Sigmoid colon (tissue), 7 donors: ENCODE measurements around the gene FAP. TPM values are rescaled to one million over a fixed set of nuclear protein-coding genes. Genes with fewer than 3 reads are reported as not detected.
A peak's percentile ranks its signal among the peaks of the same experiment; 100 is the strongest.

Source experiments
- DNase-seq: peaks from one replicate; pipeline ENCODE4 v3.0.0-alpha.2; 2019
- H3K27ac ChIP-seq, 4 donors: fragments of 200-600 bp; sonication (generic); one replicate each; pipeline ENCODE4 v1.5.1; 2016 to 2019; ENCODE audit warnings: mild to moderate bottlenecking in 1 of 4
- H3K27me3 ChIP-seq, 3 donors: fragments of 200-600 bp; sonication (generic); one replicate each; pipeline ENCODE4 v1.5.1; 2019; ENCODE audit warnings: mild to moderate bottlenecking in 1 of 3
- H3K36me3 ChIP-seq, 4 donors: fragments of 200-600 bp; sonication (generic); one replicate each; pipeline ENCODE4 v1.5.1; 2016 to 2019
- H3K4me1 ChIP-seq, 4 donors: fragments of 200-600 bp; sonication (generic); one replicate each; pipeline ENCODE4 v1.5.1; 2017 to 2019
- H3K4me3 ChIP-seq, 4 donors: fragments of 200-600 bp; sonication (generic); one replicate each; pipeline ENCODE4 v1.5.1; 2017 to 2019; ENCODE audit warnings: mild to moderate bottlenecking in 2 of 4, moderate library complexity in 1 of 4
- H3K9me3 ChIP-seq, 4 donors: fragments of 200-600 bp in 3 of 4; sonication (generic) in 3 of 4; one replicate each; pipeline versions ENCODE4 v1.5.1 to v1.6.1; 2013 to 2019
- EP300 ChIP-seq, 4 donors: sonication (generic); formaldehyde crosslinking; IDR thresholded peaks; one replicate each; pipeline ENCODE4 v1.6.1; 2017; ENCODE audit warnings: antibody characterized with exemption in 4 of 4
- POLR2A ChIP-seq, 2 donors: fragments of 450-650 bp; IDR thresholded peaks; one replicate each; pipeline ENCODE4 v1.6.1; 2016; ENCODE audit warnings: antibody characterized with exemption in 2 of 2, mild to moderate bottlenecking in 2 of 2, moderate library complexity in 2 of 2
- POLR2AphosphoS5 ChIP-seq, 4 donors: sonication (generic); formaldehyde crosslinking; IDR thresholded peaks; one replicate each; pipeline ENCODE4 v1.6.1; 2017; ENCODE audit warnings: antibody characterized with exemption in 4 of 4
- WGBS, 2 donors: extraction: QIAGEN DNeasy Blood & Tissue Kit; methylation state at CpG; one replicate each; pipeline ENCODE4 v1.1.7; 2013; 5-methylcytosine and 5-hydroxymethylcytosine counted together
- intact Hi-C: fragments of 100-400 bp; cut with DNase I; formaldehyde crosslinking; loops from one replicate; pipeline ENCODE4 v1.15.1; 2023
- polyA plus RNA-seq, 3 donors: library from polyadenylated mRNA; stranded (reverse); fragments of 200-250 nt; gene quantifications; one replicate each; pipeline ENCODE4 v1.2.3, GENCODE V29; 2013
- total RNA-seq, 4 donors: library from RNA; depleted of rRNA; stranded (reverse); fragments of >200 nt; gene quantifications; one replicate each; pipeline ENCODE4 v1.1.0, GENCODE V29; 2016
- TF ChIP-seq, protein P1 (sequence below), 4 experiments: fragments of 450-650 bp in 3 of 4; fragments of 200-600 bp in 1 of 4; IDR thresholded peaks; one replicate each; pipeline ENCODE4 v1.5.1; 2016 to 2019; ENCODE audit warnings: antibody characterized with exemption in 4 of 4, mild to moderate bottlenecking in 3 of 4, moderate library complexity in 2 of 4
- donor health status: healthy with polysubstance abuse.
- donor health status: Bipolar disorder and iron deficiency.
- donor health status: healthy.

FAP gene
- total and polyA plus RNA-seq, 7 donors = 2.2 to 35.7 (median 20.0) TPM; not detected in 2

DNA sequence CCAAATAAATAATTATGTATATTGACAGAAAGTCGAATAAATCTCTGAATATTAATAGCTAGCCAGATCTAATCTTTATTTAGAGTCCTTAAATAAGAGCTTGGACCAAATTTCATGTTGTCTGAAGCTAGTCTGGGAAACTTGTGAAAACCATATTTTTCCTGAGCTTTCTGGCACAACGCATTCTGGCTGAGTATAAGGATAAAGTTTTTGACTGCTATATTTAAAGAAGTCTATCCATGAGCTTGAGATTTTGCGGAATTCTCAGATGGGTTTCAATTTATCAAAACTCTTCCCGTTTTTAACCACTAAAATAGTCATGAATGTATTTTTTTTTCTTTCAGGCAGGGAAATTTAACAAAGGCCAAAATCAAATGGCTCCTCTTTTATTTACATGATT lies 23.8 kb downstream of the FAP start:
- 74 to 86% methylated on average over 4 of the region's 4 CpGs for WGBS, 2 donors
- peak overlapping the region in 1 of 4 donors; percentile 33 for H3K27ac ChIP-seq

DNA sequence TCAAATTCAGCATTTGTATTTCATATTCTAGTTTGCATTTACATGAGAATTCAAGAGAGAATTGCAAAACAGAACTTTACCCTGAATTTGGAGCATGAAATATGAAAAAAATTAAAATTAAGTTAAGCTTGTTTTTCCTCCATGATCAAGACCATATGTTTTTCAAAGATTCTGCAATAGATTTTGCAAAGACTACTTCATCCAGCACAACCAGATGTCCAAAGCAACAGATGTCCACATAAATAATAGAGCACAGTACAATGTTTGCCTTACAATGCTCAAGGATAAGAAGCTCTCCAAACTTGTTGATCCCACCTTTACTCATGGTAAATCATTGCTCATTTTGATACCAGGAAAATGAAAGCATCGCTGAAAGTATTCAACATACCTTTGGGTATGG lies 25.6 kb downstream of the FAP start:
- H3K27ac ChIP-seq = no peak overlapping the region
- 80 to 92% methylated on average over 1 of the region's 1 CpG for WGBS, 2 donors
- no peak overlapping the region for H3K4me3 ChIP-seq
- no peaks in the 10 kb centered on the region for H3K4me1 ChIP-seq
- intact Hi-C loops = no loop called here
- TF ChIP-seq, protein P1, sequence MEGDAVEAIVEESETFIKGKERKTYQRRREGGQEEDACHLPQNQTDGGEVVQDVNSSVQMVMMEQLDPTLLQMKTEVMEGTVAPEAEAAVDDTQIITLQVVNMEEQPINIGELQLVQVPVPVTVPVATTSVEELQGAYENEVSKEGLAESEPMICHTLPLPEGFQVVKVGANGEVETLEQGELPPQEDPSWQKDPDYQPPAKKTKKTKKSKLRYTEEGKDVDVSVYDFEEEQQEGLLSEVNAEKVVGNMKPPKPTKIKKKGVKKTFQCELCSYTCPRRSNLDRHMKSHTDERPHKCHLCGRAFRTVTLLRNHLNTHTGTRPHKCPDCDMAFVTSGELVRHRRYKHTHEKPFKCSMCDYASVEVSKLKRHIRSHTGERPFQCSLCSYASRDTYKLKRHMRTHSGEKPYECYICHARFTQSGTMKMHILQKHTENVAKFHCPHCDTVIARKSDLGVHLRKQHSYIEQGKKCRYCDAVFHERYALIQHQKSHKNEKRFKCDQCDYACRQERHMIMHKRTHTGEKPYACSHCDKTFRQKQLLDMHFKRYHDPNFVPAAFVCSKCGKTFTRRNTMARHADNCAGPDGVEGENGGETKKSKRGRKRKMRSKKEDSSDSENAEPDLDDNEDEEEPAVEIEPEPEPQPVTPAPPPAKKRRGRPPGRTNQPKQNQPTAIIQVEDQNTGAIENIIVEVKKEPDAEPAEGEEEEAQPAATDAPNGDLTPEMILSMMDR (IDR thresholded peaks at IDR 0.05) = no peak
- TF ChIP-seq POLR2AphosphoS5 (IDR thresholded peaks at IDR 0.05) (no peak), EP300 (IDR thresholded peaks at IDR 0.05) (no peak), POLR2A (IDR thresholded peaks at IDR 0.05) (no peak)
- H3K9me3 ChIP-seq = no peaks in the 10 kb centered on the region
- H3K36me3 ChIP-seq = no peaks in the 10 kb centered on the region
- DNase-seq = no peak
- no peaks in the 10 kb centered on the region for H3K27me3 ChIP-seq

More for the DNA sequence above, 23.8 kb downstream of the FAP start:
- no peaks in the 10 kb centered on the region for H3K27me3 ChIP-seq
- no peak for DNase-seq
- H3K4me1 ChIP-seq = no peaks in the 10 kb centered on the region
- no peak for TF ChIP-seq POLR2AphosphoS5 (IDR thresholded peaks at IDR 0.05)
- no peak for TF ChIP-seq EP300 (IDR thresholded peaks at IDR 0.05)
- no peaks in the 10 kb centered on the region for H3K36me3 ChIP-seq
- no peak overlapping the region for H3K4me3 ChIP-seq
- H3K9me3 ChIP-seq = no peaks in the 10 kb centered on the region
- intact Hi-C loops = no loop called here

DNA sequence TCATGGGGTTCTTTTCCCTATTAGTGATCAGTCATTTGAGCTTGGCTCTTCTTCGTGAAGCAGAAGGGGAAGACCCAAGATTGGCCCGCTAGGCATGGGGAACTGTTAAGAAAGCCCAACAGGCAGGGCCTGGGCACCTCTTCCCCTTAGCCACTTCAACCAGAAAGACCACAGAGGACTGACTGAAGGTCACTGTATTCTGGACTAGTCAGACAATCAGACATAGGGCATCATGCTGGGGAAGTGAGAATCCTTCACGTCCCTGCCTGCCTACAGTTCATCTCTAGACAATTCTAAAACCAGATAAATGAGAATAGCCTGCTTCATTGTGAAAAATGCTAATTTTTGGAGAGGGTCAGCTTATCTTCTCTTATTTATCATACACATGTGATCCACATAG lies 28.1 kb downstream of the FAP start:
- intact Hi-C loops = no loop called here
- H3K36me3 ChIP-seq = no peaks in the 10 kb centered on the region
- no peaks in the 10 kb centered on the region for H3K4me1 ChIP-seq
- no peak overlapping the region for H3K27ac ChIP-seq
- no peaks in the 10 kb centered on the region for H3K9me3 ChIP-seq
- DNase-seq = no peak
- TF ChIP-seq, protein P1 (IDR thresholded peaks at IDR 0.05) = no peak
- TF ChIP-seq EP300 (IDR thresholded peaks at IDR 0.05) (no peak), POLR2AphosphoS5 (IDR thresholded peaks at IDR 0.05) (no peak), POLR2A (IDR thresholded peaks at IDR 0.05) (no peak)
- WGBS, 2 donors = 72 to 86% methylated on average over 3 of the region's 3 CpGs
- no peak overlapping the region for H3K4me3 ChIP-seq
- no peaks in the 10 kb centered on the region for H3K27me3 ChIP-seq

DNA sequence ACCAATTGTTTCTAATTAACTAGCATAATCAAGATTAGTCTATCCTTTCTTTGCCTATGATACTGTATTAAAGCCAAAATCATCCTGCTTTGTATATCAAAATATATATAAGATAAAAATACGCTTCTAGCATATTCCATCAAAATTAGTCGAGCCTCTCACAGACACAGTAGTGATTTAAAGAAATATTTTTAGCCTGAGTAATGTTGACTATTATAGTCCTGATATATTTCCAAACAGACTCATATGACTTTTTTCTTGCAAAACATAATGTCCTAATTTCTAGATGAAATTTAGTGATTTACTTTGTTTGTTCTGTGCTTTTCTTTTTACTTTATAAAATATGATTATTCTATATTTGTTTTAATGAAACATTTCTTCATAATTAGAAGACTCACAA lies 30.9 kb downstream of the FAP start:
- H3K36me3 ChIP-seq = no peaks in the 10 kb centered on the region
- TF ChIP-seq POLR2AphosphoS5 (IDR thresholded peaks at IDR 0.05) (no peak), EP300 (IDR thresholded peaks at IDR 0.05) (no peak), POLR2A (IDR thresholded peaks at IDR 0.05) (no peak)
- TF ChIP-seq, protein P1 (IDR thresholded peaks at IDR 0.05) = no peak
- peak overlapping the region in 1 of 4 donors; percentile 47 for H3K27ac ChIP-seq
- no peaks in the 10 kb centered on the region for H3K9me3 ChIP-seq
- WGBS, 2 donors = 75 to 95% methylated on average over 2 of the region's 2 CpGs
- DNase-seq = no peak
- H3K27me3 ChIP-seq = no peaks in the 10 kb centered on the region
- intact Hi-C loops = no loop called here
- H3K4me3 ChIP-seq = no peak overlapping the region
- H3K4me1 ChIP-seq = no peaks in the 10 kb centered on the region

DNA sequence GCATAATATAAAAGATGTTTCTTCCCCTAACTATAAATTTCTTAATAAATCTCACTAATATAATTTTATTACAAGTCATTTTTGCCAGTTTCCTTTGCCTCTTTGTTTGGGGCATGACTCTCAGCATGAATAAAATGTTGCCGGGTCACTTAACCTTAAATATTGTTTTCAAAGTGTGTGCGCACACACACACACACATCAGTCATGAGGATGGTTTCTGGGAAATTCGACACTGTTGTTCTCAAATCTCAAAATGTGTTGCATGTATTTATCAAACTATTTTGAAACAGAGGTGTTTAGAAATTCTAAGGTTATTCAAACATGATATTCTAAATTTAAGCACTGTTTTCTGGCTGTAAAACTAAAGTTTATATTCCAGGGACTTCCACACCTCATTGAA lies 31.5 kb downstream of the FAP start:
- no peaks in the 10 kb centered on the region for H3K27me3 ChIP-seq
- H3K27ac ChIP-seq = peak overlapping the region in 1 of 4 donors; percentile 47
- no peak overlapping the region for H3K4me3 ChIP-seq
- no peaks in the 10 kb centered on the region for H3K4me1 ChIP-seq
- no peak for DNase-seq
- no peaks in the 10 kb centered on the region for H3K9me3 ChIP-seq
- no peaks in the 10 kb centered on the region for H3K36me3 ChIP-seq
- TF ChIP-seq POLR2AphosphoS5 (IDR thresholded peaks at IDR 0.05) (no peak), EP300 (IDR thresholded peaks at IDR 0.05) (no peak), POLR2A (IDR thresholded peaks at IDR 0.05) (no peak)
- TF ChIP-seq, protein P1 (IDR thresholded peaks at IDR 0.05) = no peak
- WGBS, 2 donors = 92 to 95% methylated on average over 3 of the region's 3 CpGs
- intact Hi-C loops = no loop called here
